HPDE6-E6E7 (cell line): ENCODE measurements around the gene QRFP.
A peak's percentile ranks its signal among the peaks of the same experiment; 100 is the strongest.

Experiments used
- DNase-seq: peaks from one replicate; pipeline ENCODE4 v3.0.0; 2011; ENCODE audit warnings: missing footprints; ENCODE audit errors: extremely low spot score

Gene QRFP, protein sequence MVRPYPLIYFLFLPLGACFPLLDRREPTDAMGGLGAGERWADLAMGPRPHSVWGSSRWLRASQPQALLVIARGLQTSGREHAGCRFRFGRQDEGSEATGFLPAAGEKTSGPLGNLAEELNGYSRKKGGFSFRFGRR

DNA sequence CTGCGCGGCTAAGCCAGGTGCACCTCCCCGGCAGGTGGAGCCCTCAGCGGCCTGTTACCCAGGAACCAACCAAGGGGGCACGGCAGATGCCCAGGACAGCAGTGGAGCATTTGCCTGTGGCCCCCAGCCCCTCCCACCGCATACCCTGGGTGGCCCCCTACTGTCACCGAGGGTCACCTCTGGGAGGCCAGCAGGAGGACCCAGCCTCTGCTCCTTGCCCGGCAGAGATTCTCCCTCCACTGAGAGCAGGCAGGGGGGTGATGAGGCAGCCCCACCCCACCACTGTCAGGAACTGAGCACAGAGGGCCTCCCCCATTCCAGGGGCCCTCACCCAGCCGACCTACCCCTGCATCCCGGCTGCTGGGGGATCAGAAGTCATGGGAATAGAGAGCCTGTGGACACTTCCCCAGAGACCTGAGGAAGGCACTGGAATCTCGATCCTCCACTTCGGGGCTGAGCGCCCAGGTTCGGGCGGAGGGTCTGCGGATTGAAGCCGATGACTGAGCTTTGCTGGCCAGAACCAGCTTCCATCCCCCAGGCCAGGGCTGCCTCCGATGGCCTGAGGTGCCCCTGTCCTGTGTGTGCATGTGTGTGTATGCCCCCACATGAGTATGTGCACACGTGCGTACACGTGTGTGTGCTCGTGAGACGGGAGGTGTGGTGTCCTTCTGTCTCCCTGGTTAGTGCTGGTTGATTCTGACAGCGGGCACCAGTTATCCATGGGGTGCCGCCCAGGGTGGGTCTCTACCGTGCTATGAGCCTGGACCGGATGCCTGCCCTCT, at the start of gene QRFP:
TSS of gene QRFP (minus strand) at position 580 of the 782 bp plus-strand sequence. CDS start 2,974 bp downstream, outside the sequence.
- DNase-seq = no peak

DNA sequence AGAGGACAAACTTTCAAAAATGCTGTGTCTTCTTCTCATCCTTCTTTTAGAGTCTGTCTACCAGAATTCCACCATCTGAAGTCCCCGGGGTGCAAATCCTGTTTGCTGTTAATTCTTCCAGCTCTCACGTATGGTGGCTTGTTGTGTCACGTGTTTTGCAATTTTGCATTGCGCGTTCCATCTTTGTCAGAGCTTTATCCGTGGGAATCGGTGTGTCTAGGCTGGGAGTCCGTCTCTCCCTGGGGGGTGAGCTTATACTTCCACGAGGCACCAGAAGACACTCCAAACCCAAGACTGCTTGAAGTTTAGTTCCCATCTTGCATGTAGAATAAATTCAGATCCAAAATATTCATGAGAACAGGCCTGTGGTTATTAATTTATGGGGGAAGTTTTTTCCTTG, 48.6 kb upstream of the QRFP start:
- DNase-seq = no peak

DNA sequence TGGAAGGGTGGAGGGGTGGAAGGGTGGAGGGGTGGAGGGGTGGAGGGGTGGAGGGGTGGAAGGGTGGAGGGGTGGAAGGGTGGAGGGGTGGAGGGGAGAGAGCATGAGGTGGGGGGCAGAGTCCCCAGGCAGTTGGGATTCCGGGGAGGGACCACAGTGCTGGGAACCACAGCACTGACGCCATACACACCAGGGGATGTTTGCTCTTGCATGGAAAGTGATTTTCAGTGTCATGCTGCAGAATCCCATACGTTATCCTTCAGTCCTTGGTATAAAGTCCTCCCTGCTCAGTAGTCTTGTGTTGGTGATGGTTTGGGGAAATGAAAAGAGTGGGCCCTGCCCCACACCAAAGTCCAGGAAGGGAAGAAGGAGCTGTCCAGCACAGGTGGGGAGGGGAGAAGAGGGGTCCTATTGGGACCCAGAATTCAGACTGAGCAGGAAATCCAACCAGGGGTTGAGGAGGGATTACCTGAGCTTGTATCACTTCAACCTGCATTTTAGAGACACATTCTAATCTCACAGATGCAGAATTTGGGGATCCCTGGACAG, 48.0 kb upstream of the QRFP start:
- DNase-seq = no peak

DNA sequence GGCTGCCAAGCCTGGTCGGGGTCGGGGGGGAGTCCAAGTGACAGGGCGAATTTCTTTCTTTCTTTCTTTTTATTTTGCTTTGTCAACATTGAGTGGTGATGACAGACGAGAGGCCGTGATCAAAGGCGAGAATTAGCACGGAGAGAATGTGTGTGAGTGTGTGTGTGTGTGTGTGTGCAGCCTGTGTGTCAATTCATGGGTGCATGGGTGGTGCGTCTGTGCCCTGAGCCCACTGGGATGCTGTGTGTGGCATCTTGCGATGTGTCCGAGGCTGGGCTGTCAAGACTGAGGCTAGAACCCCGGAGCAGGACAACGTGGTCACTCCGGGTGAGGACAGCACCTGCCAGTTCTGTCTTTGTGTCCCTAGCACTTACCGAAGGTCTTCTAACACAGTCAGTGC, 47.2 kb upstream of the QRFP start:
- DNase-seq = no peak

DNA sequence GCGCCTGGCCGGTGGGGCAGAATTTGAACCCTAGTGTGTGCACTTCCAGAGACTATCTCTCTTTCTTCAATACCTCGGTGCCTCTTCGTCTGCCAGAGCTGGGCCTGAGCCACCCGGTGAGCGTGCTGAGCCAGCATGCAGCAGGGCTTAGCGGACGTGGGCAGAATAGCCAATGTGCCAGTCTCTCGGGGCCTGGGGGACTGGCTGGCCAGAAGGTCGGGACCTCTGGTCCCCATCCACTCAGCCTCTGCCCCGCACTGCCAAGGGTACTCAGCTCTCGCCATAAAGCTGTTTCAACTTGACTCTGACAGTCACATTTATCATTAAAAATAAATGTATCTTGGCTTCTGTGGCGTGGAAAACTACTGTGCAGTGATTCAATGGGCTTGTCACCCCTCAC, 46.6 kb upstream of the QRFP start:
- DNase-seq = no peak

DNA sequence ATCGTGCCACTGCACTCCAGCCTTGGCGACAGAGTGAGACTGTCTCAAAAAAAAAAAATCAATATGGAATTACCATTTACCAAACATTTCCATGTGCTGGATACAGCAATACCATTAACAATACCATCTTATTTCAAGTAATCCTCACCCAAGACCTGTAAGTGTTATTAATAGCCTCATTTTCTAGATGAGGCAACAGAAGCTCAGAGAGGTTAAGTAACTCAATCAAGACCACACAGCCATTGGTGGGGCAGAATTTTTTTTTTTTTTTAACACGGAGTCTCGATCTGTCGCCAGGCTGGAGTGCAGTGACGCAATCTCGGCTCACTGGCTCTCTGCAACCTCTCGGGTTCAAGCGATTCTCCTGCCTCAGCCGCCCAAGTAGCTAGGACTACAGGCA, 46.1 kb upstream of the QRFP start:
- DNase-seq = no peak

DNA sequence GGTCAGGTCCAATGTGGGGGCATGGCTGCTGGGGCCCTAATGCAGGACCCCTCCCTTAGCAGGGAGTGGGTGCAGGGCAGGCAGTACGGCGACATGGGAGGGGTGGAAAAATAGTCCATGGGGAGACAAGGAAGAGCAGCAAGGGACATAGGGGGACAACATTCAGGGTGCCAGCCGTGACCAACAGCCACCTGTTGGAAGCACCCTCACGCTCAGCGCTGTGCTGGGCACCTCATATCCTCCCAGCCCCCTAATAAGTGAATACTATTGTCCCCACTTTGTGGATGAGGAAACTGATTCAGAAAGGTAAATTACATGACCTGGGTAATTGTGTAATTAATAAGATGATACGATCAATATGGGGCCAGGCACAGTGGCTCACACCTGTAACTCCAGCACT, 45.5 kb upstream of the QRFP start:
- DNase-seq = no peak

DNA sequence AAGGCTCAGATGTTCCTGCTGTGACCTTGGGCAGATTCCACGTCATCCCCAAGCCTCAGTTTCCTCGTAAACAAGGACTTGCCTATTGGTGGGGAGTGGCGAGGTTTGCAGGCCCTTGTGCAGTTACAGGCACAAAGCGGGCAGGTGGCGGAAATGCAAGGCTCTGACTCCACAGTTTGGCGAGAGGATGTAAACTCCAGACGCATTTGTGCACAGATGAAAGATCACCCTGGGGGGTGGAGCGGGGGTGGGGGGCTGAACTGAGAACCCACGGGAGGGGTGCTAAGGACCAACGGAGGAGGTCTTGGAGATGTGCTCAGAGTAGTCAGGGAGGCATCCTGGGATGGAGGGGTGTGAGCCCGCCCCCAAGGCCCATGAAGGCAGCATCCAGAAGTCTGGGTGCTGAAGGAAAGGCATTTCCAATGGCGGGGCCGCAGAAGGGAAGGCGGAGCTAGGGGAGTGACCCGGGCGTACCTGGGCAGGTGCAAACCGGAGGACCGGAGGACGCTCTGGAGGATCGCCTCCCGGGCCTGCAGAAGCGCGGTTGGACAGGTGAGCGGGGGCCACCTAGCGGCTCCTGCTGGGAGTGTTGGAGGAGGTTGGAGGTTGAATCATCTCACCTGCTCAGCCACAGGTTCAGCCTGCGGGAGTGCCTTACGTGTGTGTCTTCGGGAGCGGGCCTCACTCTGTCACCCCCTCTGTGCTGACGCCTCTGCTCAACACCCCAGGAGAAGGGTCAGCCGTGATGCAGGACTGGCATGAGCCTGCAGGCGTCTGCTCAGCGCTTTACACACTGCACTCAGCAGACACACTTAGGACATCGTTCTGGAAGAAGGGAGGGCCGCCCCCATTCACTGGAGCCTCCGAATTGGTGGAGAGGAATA, 44.3 kb upstream of the QRFP start:
- peak; percentile 97 for DNase-seq

DNA sequence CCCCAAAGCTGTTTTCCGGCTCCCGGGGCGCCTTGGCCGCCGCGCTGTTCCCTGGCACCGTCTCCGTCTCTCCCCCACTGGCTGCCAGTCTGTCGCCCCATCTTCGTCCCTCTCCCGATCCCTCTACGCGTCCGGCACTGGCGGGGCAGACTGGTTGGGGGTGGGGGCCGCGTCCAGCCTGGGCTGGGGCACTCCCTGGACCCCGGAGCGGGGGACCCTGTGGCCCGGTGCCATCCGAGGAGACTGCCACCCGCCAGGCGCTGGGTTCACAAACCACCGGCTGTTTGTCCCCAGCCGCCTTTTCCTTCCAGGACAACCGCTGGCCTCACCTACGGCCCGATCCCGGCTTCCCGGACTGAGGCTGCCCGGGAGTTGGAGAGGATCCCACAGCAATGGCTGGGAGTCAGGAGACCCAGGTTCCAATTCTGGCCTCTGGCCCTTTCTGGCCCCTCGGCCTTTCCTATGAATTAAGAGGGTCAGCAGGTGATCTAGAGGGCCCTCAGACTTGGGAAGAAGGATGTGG, 43.5 kb upstream of the QRFP start:
- no peak for DNase-seq

DNA sequence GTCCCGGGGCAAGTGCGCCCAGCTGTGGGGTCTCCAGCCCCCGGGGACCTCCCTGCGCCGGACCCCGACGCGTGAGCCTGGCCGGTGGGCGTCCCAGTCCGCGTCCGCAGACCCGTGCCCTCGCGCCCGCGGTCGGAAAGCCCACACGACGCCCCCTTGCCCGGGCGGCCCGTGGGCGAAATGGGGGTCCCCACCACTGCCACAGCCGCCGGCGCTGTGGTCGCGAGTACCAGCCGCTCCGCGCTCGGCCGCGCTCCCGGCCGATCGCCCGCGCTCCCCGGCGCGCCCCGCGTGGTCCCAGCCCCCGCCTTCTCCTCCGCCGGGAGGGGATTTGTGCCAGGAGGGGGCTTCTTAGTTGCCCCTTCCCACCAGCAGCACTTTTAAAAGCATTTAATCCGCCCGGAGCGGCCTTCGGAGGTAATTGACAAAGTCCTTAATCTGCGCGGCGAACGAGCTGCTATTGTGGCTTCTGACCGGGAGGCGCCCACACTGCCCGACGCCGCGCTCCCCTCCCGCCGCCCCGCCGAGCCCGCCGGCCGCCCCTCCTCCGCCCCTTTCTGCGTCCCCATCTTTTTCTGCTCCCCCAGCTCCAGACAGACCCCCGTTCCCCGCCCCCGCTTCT, 42.9 kb upstream of the QRFP start:
- no peak for DNase-seq

DNA sequence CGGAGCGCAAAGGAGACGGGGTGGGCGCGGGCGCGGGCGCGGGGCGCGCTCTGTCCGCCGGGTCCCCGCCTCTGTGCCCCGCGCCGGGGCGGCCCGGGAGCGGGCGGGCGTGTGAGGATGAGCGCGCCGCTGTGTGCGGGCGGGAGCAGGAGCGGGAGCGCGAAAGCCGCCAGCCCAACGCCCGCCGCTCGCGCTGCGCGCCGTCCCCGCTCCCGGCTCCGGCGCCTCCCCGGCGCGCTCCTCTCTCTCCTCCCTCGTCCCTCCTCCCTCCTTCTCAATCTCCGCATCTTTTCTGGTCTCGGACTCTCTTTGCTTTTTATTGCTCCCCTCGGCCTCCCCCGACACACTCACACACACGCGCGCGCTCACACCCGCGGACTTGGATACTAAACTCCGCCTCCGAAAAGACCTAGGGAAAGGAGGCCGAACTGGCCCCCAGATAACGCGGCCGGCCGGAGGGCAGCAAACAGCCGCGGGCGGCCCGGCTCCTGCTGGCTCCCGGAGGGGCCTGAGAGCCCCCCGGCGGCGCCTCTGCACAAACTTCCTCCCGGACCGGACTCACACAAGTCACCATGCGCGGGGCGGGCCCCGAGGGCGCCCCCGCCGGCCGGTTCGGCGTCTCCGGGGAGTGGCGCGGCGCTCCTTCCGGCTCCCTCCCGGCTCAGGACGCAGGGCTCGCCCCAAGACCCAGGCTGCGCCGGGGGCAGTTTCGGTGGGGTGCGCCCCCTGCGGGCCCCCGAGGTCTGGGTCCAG, 42.2 kb upstream of the QRFP start, which contains the start of gene FIBCD1:
TSS of gene FIBCD1 (minus strand) at position 596 of the 753 bp plus-strand sequence. CDS start 640 bp downstream, outside the sequence.
- DNase-seq = no peak

DNA sequence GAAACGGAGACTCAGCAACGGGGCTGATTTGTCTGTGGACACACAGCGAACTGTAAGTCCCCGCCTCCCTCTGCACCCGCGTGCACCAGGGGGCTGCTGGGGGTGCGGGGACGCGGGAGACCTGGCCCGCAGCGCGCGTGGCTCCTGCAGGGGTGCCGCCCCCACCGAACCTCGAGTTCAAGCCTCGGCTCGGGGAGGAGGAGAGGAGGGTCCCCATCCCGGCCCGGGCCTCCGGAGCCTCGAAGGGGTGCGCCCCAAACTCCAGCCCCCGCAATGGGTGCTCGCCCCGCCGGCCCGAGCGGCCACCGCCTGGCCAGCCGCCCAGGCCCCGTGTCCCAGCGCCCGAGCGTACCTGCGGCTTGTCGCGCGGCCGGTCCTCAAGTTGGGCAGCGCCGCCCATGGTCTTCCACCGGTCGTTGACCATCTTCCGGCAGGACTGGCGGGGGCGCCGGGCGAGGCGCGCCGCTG, 41.6 kb upstream of the QRFP start:
- no peak for DNase-seq

DNA sequence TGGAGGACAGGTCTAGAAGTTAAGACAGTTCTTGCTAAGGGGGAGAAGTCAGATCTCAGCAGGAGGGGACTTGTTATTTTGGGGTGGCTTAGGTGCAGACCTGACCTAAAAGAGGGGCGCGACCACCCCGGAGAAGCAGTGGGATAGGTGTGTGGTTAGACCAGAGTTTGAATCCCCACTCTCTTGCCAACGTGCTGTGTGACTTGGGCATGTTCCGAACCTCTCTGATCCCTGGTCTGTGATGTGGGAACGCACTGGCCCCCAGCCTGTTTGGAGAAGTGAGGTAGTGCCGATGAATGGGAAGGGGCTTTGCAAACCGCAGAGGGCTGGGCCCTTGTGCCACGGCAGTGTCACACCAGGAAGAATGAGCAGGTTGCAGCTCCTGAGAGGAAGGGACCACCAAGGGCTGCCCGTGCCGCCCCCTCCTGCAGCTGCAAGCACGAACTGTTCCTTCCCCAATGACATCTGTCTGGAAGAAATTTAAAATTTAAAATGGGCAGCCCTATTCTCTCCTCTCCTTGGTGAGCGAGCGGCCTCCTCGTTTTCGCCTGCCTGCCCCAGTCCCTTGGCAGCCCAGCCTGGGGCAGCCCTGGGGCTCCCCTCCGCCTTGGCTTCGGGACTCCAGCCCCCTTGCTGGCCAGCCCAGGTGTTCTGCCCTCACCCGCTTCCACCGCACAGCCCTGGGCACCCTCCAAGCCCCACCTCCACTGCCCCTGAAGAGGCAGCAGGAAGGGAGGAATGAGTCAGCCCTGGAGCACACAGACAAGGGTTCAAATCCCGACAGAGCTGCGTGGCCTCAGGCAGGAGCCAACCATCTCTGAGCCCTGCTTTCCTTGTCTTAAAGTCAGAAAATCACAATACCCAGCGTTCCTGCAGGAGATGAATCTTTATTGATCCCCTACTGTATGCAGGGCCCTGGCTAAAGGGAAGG, 40.8 kb upstream of the QRFP start:
- no peak for DNase-seq

DNA sequence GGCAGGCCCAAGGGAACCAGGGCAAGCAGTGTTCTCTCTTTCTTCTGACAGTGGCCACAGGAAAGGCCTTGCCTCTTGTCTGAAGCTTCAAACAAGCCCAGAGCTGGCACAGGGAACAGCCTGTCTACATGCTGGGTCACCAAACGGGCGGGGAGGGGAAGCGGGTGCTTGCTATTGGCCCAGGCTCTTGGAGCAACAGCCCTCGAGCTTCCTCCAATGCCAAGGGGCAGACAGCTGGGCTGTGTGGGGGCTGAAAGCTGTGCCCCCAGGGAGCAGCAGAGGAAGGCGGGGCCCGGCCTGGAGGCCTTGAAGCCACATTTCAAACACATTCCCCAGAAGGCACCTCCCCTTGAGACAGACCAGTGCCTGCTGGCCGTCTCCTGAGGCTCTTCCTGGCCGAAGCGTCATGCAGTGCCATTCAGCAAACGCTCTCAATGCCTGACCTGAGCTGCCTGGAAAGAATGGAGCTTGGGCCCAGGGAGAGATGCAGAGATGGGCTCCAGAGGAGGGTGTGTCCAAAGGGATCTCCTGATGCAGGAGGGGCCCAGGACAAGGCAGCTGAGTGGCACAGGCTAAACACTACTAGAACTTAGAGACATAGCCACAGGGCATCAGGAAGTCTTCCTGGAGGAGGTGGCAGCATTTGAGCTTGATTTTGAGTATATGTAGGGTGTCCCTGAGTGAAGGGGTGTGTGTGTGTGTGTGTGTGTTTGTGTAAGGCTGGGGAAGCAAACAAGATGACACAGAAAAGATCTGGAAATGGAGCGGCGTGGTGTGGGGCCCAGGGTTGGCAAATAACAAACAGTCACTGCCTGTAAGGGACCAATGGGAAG, 39.9 kb upstream of the QRFP start:
- peak; percentile 41 for DNase-seq

DNA sequence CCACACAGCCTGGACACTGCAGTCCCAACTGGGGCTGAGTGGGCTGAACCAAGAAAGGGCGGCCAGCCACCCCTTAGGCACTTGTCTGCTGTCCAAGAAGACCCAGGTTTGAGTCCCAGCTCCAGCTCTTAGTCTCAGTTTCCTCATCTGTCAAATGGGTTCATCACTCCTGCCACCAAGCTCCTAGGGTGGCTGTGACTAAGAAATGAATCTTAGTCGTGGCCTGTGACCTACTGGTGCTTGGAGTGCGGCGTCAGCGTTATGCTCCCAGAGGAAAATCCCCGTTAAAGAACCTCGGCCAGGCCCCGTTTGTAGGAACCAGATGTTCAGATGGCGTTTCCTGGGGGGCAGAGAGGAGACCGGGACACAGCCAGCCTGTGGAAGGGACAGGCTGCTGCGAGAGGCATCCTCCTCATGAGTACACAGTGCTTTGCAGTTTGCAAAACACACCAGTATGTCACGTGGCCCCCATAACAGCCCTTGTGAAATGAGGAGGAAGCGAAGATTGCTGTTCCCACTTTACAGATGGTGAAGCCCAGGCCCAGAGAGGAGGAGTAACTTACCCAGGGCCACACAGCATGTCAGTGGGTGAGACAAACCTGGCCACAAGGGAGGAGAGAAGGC, 39.1 kb upstream of the QRFP start:
- DNase-seq = no peak

DNA sequence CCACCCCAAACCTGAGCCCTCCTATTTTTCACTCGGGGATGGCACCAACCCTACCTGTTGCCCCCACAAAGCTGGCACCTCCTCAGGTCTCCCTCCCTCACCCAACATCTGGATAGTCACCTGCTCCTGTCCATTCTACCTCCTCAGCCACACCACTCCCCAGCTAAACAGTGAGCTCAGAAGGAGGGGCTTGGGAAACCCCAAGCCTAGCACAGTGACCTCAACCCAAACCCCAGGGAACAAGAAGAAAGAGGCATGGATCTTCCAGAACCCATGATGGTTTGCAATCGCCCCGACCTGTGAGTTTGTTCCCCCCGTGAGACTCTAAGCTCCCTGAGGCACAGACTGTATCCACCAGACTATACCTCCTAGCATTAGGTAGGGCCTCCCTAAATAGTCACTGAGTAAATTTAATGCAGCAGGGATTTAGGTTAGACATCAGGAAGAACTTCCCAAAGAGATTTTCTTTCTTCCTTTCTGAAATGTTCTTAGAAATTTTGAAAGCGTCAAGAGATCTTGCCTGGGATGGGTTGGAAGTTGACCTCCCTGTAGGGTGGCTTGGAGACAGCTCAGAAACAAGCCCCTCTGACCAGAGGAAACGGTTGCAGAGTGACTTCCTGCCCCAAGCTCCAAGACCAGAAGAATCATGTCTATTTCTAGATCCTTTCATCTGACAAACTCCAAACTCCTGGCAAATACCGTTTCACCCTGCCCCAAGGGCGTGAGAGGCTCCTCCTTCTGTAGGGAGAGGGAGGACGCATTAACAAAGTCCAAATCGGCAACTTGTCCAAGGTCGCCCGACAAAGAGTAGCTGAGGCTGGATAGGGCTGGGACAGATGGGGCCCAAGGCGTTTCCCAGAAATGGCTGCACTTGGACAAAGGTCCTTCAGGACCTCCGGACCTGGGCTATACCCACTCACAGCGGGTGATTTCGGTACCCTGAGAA, 38.4 kb upstream of the QRFP start:
- DNase-seq = no peak

DNA sequence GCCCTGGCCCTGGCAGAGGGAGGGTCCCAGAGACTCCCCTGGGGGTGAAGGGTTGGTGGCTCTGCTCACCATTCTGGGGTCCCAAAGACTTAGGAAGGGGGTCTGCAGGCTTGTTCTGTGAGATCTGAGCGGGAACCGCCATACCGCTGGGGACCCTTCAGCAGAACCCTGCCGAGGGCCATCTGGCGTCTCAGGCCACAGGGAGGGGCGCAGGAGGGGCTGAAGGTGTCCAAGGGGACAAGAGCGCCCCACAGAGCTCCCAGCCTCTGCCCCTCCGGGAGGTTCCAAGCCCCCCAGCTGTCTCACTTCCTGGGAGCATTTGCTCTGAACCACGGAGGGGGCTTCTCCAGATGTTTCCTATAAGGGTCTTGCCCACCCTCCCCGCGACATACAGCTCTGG, 37.6 kb upstream of the QRFP start:
- no peak for DNase-seq
